CD14-positive monocyte (primary cell): Measurements from ENCODE around the gene BANF1. TPM values are rescaled to one million over a fixed set of nuclear protein-coding genes. Genes with fewer than 3 reads are reported as not detected.

Experiments used
- DNase-seq, 3 donors: peaks; one replicate each; pipeline ENCODE4 v3.0.0-alpha.2; 2011 to 2022
- H2AFZ ChIP-seq: 2 replicates; pipeline ENCODE4 v1.6.0; 2012; ENCODE audit warnings: mild to moderate bottlenecking, low read depth, low read length, inconsistent platforms; ENCODE audit not compliant: insufficient read depth, poor library complexity, severe bottlenecking
- H3K27ac ChIP-seq, 2 donors: 1 replicate in 1 of 2; 2 replicates in 1 of 2; pipeline ENCODE4 v1.5.1; 2012 to 2013; ENCODE audit warnings: low read length in 2 of 2, control low read depth in 1 of 2, inconsistent platforms in 1 of 2, low read depth in 1 of 2, mild to moderate bottlenecking in 1 of 2
- H3K27me3 ChIP-seq, 2 donors: one replicate each; pipeline versions ENCODE4 v1.6.0 to v1.6.1; 2011 to 2013; ENCODE audit warnings: low read length in 2 of 2; ENCODE audit not compliant: control insufficient read depth in 2 of 2, insufficient read depth in 2 of 2
- H3K36me3 ChIP-seq, 2 donors: replicated peaks in 1 of 2; 1 replicate in 1 of 2; 2 replicates in 1 of 2; pipeline versions ENCODE4 v1.5.1 to v1.6.1; 2012 to 2013; ENCODE audit warnings: low read length in 2 of 2, control low read depth in 1 of 2, inconsistent platforms in 1 of 2, mild to moderate bottlenecking in 1 of 2; ENCODE audit not compliant: insufficient read depth in 2 of 2, control insufficient read depth in 1 of 2
- H3K4me1 ChIP-seq, 2 donors: 1 replicate in 1 of 2; 2 replicates in 1 of 2; pipeline versions ENCODE4 v1.5.1 to v1.6.1; 2012 to 2013; ENCODE audit warnings: low read length in 2 of 2, control low read depth in 1 of 2, inconsistent platforms in 1 of 2, mild to moderate bottlenecking in 1 of 2, moderate library complexity in 1 of 2; ENCODE audit not compliant: insufficient read depth in 2 of 2, control insufficient read depth in 1 of 2
- H3K4me2 ChIP-seq: replicated peaks from 2 replicates; pipeline ENCODE3; 2012; ENCODE audit warnings: low read length, moderate library complexity, mild to moderate bottlenecking; ENCODE audit not compliant: poor library complexity, severe bottlenecking; ENCODE audit errors: extremely low read depth
- H3K4me3 ChIP-seq, 3 experiments: fragments of 200-600 bp in 1 of 3; sonication (generic) in 1 of 3; replicated peaks in 1 of 3; 1 replicate in 2 of 3; 2 replicates in 1 of 3; pipeline ENCODE4 v1.5.1; 2011 to 2013; ENCODE audit warnings: low read length in 3 of 3, mild to moderate bottlenecking in 3 of 3, control low read depth in 2 of 3, low read depth in 2 of 3, inconsistent platforms in 1 of 3, moderate library complexity in 1 of 3
- H3K79me2 ChIP-seq: 2 replicates; pipeline ENCODE4 v1.6.0; 2012; ENCODE audit warnings: mild to moderate bottlenecking, control low read depth, inconsistent platforms, low read length, moderate library complexity; ENCODE audit not compliant: insufficient read depth
- H3K9ac ChIP-seq: 2 replicates; pipeline ENCODE4 v1.6.0; 2017; ENCODE audit warnings: low read length, mild to moderate bottlenecking; ENCODE audit not compliant: insufficient read depth, poor library complexity, severe bottlenecking
- H3K9me3 ChIP-seq, 2 donors: replicated peaks in 1 of 2; 1 replicate in 1 of 2; 2 replicates in 1 of 2; pipeline versions ENCODE4 v1.5.1 to v1.6.1; 2012 to 2013; ENCODE audit warnings: low read length in 2 of 2, control low read depth in 1 of 2; ENCODE audit not compliant: control insufficient read depth in 1 of 2, insufficient read depth in 1 of 2
- H4K20me1 ChIP-seq: 2 replicates; pipeline ENCODE4 v1.6.0; 2012; ENCODE audit warnings: mild to moderate bottlenecking, low read length, control low read depth, moderate library complexity; ENCODE audit not compliant: insufficient read depth
- H3K27ac Mint-ChIP-seq, 7 donors: one replicate each; pipeline ENCODE4 v1.8.0; 2020; ENCODE audit warnings: mild to moderate bottlenecking in 7 of 7, mixed read lengths in 7 of 7, moderate library complexity in 6 of 7, inconsistent platforms in 2 of 7
- H3K27me3 Mint-ChIP-seq, 3 donors: one replicate each; pipeline ENCODE4 v1.8.0; 2021 to 2022; ENCODE audit warnings: low read depth in 3 of 3, mild to moderate bottlenecking in 3 of 3, mixed read lengths in 3 of 3, moderate library complexity in 3 of 3, inconsistent platforms in 1 of 3
- H3K36me3 Mint-ChIP-seq, 2 donors: one replicate each; pipeline ENCODE4 v1.8.0; 2020; ENCODE audit warnings: mixed read lengths in 2 of 2, inconsistent platforms in 1 of 2, mild to moderate bottlenecking in 1 of 2
- H3K4me1 Mint-ChIP-seq: one replicate; pipeline ENCODE4 v1.8.0; 2020; ENCODE audit warnings: mild to moderate bottlenecking, mixed read lengths
- H3K4me3 Mint-ChIP-seq, 2 donors: one replicate each; pipeline ENCODE4 v1.8.0; 2020; ENCODE audit warnings: mild to moderate bottlenecking in 2 of 2, mixed read lengths in 2 of 2, moderate library complexity in 1 of 2
- H3K9me3 Mint-ChIP-seq, 7 donors: one replicate each; pipeline ENCODE4 v1.8.0; 2020 to 2022; ENCODE audit warnings: mixed read lengths in 7 of 7, mild to moderate bottlenecking in 6 of 7, moderate library complexity in 6 of 7, inconsistent platforms in 2 of 7
- WGBS: methylation state at CpG from one replicate; pipeline ENCODE4 v1.1.5; 2013; ENCODE audit warnings: missing lambda C conversion rate; ENCODE audit not compliant: insufficient coverage; 5-methylcytosine and 5-hydroxymethylcytosine counted together
- intact Hi-C, 2 donors: fragments of 100-400 bp; cut with micrococcal nuclease; formaldehyde crosslinking; loops; one replicate each; pipeline versions ENCODE4 v1.15.0 to v1.15.1; 2023
- polyA plus RNA-seq, 3 donors: library from polyadenylated mRNA; depleted of rRNA in 1 of 3; unstranded in 2 of 3; stranded (reverse) in 1 of 3; fragments of 300-500 nt in 2 of 3; fragments of >200 nt in 1 of 3; fragmentation: Illumina TruSeq in 2 of 3; gene quantifications; 1 replicate in 2 of 3; 2 replicates in 1 of 3; pipeline ENCODE4 v1.2.3, GENCODE V29; 2012 to 2021
- TF ChIP-seq, protein P1 (sequence below): fragments of 200-600 bp; IDR thresholded peaks from one replicate; pipeline ENCODE4 v1.8.0; 2022; ENCODE audit warnings: antibody characterized with exemption, mild to moderate bottlenecking

The BANF1 gene
- polyA plus RNA-seq, 3 donors = 79.9 to 175 (median 142) TPM

- Mint-ChIP-seq H3K36me3 (peaks cover 3 to 4% of the 10 kb centered on the region in 2 donors), H3K27me3 (peaks cover 2 to 4% (median 3%) of the 10 kb centered on the region in 3 donors), H3K4me3 (no peak overlapping the region), H3K27ac (no peak overlapping the region), H3K9me3 (peaks cover 0 to 2% (median 0%) of the 10 kb centered on the region in 7 donors), H3K4me1 (peaks cover 26% of the 10 kb centered on the region)
- TF ChIP-seq, protein P1, sequence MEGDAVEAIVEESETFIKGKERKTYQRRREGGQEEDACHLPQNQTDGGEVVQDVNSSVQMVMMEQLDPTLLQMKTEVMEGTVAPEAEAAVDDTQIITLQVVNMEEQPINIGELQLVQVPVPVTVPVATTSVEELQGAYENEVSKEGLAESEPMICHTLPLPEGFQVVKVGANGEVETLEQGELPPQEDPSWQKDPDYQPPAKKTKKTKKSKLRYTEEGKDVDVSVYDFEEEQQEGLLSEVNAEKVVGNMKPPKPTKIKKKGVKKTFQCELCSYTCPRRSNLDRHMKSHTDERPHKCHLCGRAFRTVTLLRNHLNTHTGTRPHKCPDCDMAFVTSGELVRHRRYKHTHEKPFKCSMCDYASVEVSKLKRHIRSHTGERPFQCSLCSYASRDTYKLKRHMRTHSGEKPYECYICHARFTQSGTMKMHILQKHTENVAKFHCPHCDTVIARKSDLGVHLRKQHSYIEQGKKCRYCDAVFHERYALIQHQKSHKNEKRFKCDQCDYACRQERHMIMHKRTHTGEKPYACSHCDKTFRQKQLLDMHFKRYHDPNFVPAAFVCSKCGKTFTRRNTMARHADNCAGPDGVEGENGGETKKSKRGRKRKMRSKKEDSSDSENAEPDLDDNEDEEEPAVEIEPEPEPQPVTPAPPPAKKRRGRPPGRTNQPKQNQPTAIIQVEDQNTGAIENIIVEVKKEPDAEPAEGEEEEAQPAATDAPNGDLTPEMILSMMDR = no peak
- Histone ChIP-seq H3K27ac (no peak overlapping the region), H3K4me3 (no peak overlapping the region), H2AFZ (no peak overlapping the region), H3K79me2 (peaks cover 18% of the 10 kb centered on the region), H3K9me3 (no peaks in the 10 kb centered on the region), H3K36me3 (no peaks in the 10 kb centered on the region), H4K20me1 (no peaks in the 10 kb centered on the region), H3K27me3 (no peaks in the 10 kb centered on the region), H3K4me2 (no peak overlapping the region), H3K4me1 (peaks cover 18 to 31% of the 10 kb centered on the region in 2 donors), H3K9ac (no peak overlapping the region)
- no peak for DNase-seq
- WGBS = no CpG with 5 or more reads among the region's 4 CpGs
- intact Hi-C loops = no loop called here
These were observed 44.0 kb upstream of the BANF1 start for GRCh38 chr11:65958291-65958690.

DNA sequence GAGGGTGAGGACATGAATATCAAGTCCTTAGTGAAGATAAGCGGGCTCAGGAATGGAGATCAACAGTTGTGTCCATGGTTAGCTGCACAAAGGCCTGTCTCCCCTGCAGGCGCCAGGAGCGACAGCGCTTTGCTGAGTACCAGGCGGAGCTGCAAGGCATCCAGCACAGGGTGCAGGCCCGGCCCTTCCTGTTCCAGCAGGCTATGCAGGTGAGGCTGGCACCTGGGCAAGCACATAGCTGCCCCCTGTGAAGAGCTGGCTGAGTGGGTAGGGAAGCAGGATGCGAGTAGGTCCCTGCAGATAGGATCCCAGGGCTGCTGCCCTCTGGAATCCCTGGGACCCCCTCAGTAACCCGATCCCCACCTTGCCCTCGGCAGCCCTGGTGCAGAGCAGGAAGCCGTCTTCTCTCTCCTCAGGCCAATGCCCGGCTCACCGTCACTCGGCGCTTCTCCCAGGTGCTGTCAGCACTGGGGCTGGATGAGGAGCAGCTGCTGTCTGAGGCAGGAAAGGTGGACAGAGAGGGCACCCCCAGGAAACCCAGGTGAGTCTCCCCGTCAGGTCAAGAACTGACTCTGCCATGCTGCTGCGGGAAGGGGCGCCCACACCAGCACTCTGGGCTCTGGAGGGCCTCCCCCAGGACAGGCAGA, 43.4 kb upstream of the BANF1 start:
- Histone ChIP-seq H3K9me3 (no peaks in the 10 kb centered on the region), H3K4me2 (no peak overlapping the region), H3K36me3 (peaks cover under 1 to 6% of the 10 kb centered on the region in 2 donors), H3K4me1 (peaks cover 18 to 31% of the 10 kb centered on the region in 2 donors), H3K79me2 (peaks cover 24% of the 10 kb centered on the region), H2AFZ (no peak overlapping the region), H3K27ac (no peak overlapping the region), H3K4me3 (no peak overlapping the region), H3K9ac (no peak overlapping the region), H3K27me3 (no peaks in the 10 kb centered on the region), H4K20me1 (no peaks in the 10 kb centered on the region)
- peak overlapping the region in 1 of 7 donors; percentile 57 for H3K27ac Mint-ChIP-seq
- no peak overlapping the region for H3K4me3 Mint-ChIP-seq
- no peak for DNase-seq
- peaks cover 0 to 2% (median 0%) of the 10 kb centered on the region in 7 donors for H3K9me3 Mint-ChIP-seq
- 96% methylated on average over 13 of the region's 17 CpGs for WGBS
- H3K27me3 Mint-ChIP-seq = peaks cover 2 to 4% (median 3%) of the 10 kb centered on the region in 3 donors
- peaks cover 7 to 9% of the 10 kb centered on the region in 2 donors for H3K36me3 Mint-ChIP-seq
- TF ChIP-seq, protein P1 = no peak
- intact Hi-C loops = no loop called here
- peaks cover 31% of the 10 kb centered on the region for H3K4me1 Mint-ChIP-seq
